Stimulated activated CD4-positive, alpha-beta T cell treated with anti-CD3 and anti-CD28 coated beads, Interleukin-4, amount 100 ng/mL, for 4 hours (primary cell): ENCODE measurements around the gene FN1.
"Not testable (repeated sequence)": the region's sequence is repeated elsewhere in the genome, so short reads cannot be mapped to it uniquely, and the experiment has no call there.

Experiments
- DNase-seq, 2 experiments: peaks; one replicate each; pipeline ENCODE4 v3.0.0-alpha.2; 2020

The FN1 gene

DNA sequence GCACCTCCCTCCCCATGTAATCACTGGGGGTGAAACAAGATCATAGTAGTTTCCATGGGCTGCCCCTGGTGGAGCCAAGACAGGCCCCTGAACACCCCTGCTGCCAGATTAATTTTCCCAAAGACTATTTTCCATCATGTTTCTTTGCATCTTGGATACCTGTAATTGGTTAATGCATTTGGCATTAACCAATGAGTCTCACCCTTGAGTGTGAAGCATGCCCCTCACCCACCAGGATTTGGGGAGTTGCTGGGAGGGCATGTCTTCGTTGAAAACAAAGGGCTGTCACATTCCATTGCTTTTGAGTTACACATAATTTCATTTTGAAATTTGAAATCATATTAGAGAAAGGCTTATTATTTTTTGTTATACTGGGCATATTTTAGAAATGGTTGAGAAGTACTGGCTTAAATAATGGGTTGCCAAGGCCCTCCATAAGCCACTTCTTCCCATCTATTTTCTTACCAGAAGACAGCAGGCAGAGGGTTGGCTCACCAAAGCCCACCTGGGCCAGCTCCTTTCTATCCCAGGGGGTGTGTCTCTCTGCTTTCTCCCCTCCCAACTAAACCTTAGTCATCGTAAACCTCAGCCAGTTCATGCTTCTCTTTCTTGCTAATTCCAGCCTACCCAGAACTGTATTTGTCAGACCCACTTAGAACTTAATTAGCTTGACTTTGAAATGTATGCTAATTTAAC is 72.3 kb downstream of the FN1 start:
- DNase-seq: no peak

DNA sequence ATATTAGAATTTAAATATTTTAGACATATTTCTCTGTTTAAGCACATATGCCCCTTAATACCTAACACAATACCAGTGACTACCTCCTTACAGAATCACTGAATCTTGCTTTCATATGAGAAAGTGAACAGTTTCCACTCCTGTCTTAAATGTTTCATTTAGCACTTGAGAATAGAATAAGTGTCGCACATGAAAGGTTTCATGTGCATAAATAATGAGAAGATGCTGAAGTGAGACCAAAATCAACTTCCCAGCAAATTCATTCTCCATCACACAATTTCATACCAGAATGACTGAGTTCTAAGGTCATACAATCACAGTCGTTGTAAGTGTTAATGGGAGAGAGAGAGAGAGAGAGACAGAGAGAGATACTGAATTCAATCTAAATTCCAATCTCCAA is 72.8 kb downstream of the FN1 start:
- DNase-seq: no peak

DNA sequence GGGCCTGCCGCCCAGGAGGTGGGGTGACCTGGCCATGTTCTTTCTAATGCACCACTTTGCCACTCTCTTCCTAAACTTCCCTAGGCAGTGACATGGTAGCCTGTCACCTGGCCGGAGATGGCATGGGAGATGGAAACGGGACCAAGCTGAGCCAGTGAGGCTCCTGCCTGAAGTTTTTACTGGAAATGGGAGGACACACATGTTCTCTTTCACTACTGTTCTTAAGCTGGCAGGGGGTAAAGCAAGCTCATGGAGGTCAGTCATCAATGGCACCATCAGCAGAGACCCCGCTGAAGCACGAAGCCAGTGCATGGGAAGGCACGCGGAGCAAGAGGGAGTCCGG is 73.3 kb downstream of the FN1 start:
- no peak for DNase-seq

DNA sequence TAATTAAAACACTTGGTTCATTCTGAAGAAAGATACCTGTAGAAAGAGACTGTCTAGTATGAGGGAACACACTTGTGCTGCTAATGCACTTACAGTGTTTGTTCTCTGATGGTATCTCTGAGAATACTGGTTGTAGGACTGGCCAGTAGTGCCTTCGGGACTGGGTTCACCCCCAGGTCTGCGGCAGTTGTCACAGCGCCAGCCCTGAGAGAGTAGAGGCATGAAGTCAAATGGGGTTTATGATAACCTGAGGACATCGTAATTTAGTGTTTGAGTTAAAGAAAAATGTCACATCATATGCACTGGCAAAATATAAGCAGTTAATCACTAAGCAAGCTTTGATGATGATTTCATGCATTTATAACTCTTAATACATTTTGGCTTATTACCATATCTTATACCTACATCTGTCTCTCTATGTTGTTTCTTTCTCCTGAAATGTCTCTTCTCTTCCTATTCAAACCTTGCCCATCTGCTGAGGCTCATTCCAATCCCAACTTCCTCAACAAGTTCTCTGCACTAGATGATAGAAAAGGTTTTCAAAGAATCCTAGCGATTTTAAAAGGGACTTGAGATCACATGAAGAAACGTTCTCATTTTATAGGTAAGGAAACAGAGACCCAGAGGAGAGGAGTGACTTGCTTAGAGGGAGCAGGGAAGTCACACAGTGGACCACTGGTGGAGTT is 73.8 kb downstream of the FN1 start:
- no peak for DNase-seq

DNA sequence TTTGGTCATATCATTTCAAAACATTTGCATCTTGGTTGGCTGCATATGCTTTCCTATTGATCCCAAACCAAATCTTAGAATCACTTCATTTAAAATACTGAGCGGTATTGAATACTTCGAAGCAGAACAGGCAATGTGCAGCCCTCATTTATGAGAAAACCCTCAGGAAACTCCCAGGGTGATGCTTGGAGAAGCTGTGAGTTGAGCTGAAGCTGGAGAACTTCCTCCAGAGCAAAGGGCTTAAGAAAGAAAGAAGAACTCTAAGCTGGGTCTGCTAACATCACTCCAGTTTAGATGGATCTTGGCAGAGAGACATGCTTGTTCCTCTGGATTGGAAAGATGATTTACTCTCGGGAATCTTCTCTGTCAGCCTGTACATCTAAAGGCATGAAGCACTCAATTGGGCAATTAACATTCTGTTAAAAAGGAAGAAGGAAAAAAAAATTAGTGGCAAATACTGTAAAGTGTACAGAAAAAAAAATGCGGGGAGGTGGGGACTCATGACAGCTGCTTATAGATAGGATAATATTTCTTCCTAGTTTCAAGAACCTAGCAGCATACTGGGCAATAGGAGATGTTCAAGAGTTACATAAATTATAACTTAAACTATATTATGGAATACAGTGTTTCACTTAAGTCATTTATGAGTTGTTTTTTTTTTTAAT is 74.5 kb downstream of the FN1 start:
- DNase-seq: no peak

DNA sequence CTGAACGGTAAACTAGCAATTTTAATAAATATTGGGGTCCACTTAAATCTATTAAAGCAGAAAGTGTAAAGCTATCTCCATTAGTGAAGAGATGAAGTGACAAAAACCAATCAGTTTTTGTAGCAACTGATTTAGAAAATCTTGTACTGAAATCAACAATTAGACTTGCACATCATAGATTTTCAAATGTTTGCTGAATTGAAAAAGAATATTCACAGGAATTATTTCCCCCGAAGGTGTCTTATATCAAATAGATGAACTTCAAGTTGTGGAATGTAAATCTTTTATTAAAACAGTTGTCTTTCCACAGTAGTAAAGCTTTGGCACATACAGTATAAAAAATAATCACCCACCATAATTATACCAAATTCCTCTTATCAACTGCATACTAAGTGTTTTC is 75.3 kb downstream of the FN1 start:
- no peak for DNase-seq

DNA sequence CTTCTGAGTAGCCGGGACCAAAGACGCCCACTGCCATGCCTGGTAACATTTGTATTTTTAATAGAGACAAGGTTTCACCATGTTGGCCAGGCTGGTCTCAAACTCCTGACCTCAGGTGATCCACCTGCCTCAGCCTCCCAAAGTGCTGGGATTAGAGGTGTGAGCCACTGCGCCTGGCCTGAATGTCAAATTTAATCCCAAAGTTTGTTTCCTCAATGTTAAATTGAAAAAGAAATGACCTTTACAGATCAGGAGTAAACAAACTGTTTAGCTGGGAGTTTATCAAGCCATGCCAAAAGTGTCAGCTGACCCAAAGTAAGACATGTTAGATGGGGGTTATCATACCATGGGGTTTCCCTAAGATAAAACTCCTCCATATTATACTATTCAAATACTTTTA is 75.8 kb downstream of the FN1 start:
- DNase-seq: not testable (repeated sequence)

DNA sequence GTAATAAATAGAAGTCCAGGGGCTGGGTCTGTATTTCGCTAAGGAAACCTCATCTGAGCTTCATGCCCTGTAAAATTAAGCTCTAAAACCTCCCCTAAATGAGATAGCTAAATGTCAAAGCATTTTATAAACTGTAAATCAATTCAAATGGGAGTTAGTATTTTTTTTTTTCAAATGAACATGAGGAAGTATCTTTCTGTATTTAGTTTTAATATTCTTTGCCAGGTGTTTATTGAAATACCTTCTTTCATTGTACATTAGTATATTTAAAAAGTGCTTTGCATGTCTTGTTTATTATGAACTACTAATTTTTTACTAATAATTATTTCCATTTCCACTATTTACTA is 76.3 kb downstream of the FN1 start:
- DNase-seq: no peak

DNA sequence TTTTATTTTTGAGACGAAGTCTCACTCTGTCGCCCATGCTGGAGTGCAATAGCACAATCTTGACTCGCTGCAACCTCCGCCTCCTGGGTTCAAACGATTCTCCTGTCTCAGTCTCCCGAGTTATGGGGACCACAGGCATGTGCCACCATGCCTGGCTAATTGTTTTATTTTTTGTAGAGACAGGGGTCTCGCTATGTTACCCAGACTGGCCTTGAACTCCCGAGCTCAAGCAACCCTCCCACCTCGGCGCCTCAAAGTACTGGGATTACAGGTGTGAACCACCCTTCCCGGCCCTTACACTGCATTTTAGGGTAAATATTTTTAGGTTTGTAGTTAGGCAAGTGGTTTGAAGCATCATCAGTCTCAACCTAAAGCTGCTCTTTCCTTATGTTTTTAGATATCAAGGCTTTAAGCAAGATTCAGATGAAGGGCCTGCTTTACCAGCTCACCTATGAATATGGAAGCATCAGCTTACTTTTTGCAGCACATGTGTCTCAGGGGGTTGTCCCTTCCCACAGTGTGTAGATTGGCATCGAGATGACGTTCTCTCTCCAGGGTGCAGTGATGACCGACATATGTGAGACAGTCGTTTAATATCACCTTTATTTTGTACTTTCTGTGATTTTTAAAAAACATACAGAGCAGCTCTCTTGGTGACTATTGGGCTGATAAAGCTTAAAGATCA is 76.8 kb downstream of the FN1 start:
- no peak for DNase-seq

DNA sequence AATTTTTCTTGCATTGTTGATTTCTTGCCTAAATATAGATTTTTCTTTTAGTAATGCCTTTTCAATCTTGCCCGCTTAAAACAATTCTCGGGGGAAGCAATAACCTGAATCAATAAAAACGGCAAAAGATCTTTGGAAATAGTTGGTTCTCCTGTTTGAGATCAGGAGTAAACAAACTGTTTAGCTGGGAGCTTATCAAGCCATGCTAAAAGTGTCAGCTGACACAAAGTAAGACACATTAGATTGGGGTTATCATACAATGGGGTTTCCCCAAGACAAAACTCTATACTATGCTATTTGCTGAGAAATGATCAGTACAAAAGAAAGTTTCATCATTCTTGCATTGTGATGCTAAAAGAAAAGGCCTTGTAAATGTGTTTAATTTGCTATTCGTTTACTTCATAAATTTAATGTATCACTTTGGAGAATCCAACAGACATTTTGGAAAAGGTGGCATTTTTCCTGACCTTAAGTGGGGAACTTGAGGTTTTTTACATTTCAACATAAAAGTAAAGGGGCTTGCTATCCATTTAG is 77.5 kb downstream of the FN1 start:
- DNase-seq: no peak

DNA sequence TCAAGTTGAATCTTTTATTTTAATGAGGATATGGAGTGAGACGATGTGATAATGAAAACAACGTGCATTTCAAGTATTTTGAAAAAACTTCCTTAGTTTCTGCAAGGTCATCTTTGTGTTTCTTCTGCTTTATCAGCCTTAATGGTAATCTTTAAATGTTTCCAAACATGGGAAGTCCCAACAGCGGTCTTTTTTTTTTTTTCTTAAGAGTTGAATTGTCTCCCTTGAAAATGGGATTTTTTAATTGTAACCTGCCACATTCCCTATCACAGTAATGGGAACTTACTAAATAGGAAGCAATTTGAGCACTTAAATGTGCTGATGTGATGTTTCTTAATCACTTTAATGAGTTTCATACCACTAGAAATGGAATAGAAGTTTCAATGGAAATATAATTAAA is 78.2 kb downstream of the FN1 start:
- DNase-seq: no peak

DNA sequence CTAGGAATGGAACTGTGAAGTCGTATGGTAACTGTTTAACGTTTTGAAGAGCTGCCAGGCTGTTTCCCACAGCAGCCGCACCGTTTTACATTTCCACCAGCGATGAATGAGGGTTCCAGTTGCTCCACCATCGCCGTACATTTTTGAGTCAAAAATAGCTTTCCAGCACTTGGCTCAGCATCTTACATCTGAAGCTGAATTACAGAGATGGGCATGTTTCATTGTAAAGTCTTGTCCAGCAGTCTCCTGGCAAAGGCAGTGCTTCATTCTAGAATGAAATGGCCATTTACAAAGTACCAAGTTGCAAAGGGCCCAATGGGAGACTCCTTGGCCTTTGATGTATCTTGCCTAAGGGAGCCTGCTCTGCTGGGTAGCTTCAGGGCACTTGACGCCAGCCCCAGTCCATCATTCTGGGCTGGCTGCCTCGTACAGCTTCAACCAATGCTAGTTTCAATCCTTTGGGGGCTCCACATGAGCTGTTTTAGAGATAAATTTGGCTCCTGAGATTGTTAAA is 78.9 kb downstream of the FN1 start:
- DNase-seq: no peak

DNA sequence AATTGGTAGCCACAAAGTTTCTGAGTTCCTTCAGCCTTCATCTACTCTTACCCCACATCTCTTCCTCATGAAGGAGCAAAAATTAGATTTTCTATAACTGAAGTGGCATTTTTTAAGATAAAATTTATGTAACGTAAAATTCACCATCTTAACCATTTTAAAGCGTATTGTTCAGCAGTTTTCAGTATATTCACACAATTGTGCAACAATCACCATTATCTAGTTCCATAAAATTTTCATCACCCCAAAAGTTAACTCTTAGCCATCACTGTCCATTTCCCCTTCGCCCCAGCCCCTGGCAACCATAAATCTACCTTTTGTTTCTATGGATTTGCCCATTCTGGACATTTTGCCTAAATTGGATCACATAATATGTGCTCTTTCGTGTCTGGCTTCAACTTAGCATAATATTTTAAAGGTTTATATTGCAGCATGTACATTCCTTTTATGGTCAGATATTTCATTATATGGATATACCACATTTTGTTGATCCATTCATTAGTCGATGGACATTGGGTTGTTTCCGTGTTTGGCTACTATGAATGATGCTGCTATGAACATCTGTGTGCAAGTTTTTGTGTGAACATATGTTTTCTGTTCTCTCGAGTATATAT is 79.4 kb downstream of the FN1 start:
- no peak for DNase-seq

DNA sequence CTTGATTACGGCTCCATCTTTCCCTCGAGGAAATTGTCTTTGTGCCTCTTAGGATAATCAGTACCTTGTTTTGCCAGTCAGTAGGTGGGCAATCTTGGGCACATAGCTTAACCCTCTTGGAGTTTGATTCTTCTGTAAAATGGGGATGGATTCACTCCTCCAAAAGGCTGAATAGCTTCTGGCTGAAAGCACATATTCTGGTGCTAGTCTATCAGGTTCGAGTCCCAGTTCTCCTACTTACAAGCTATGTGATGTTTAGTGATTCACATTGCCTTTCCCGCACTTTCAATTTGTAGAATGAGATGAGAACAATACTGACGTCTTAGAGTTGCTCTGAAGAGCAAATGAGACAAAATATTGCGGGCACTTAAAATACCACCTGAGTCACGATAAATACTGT is 80.1 kb downstream of the FN1 start:
- no peak for DNase-seq

DNA sequence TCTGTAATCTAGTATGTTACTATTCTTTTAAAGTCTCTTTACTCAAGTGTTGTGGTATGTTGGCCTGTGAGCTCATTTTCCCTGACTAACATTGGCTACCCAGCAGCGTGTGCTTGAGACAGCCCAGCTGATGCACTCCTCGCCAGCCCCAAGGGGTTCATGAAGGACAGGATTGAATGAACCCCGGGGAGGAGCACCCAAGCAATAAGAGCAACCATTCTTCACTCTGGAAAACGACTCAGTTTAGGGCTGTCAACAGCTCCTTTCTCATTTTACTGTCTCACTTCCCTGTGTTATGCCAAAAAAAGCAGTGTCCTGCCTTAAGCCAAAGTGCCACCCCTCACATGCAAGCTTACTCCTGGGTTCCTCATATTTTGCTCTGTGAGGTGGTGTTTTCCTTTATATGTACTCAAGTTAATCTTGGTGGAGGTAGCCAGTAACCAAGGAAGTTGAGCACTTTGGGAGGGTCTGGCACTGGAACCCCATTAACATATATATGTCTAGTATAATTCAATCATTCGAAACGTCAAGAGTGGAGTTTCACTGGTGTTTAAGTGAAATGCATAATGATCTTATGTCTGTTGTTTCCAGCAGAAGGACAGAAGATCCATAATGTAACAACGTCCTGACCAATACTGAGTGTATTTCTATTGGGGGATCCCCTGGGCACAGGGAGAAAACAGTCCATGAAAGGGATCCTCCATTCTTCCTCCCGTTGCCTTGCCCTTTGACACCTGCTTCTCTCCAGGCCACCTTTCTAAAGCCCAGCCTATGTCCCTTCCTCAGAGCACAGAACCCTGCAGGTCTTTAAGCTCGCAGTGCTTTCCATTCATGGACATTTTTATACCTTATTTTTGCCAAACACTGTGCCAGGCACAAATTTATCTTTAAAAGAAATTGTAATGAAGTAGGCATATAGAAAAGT is 80.8 kb downstream of the FN1 start:
- no peak for DNase-seq

DNA sequence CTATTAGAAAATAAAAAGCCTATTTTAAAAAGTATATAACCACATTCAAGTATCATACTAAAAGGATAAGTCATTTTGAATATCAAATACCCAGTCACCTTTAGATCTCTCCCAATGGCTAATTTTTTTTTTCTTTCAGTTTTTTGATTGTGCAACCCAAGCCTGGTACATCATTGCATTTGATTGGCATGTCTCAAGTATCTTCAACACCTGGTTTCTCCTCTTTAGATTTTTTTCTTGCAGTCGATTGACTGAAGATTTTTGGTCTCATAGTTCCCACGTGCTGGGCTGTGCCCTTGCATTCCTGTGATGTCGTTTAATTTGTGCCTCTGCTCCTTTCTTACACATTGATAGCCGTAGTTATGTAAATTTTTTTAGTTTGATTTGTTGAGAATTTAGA is 83.3 kb downstream of the FN1 start:
- DNase-seq: no peak

DNA sequence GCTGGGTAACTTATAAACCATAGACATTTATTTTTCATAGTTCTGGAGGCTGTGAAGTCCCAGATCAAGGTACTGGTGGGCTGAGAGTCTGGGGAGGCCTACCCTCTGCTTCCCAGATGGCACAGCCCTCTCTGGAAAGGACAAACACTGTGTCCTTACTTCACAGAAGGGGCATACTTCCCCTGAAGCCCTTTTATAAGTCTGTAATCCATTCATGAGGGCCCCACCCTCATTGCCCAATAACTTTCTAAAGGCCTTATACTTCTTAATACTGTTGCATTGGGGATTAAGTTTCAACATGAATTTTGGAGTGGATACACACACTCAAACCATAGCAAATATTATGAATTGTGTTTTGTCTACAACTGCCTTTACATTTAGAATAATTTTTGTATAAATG is 88.0 kb downstream of the FN1 start:
- DNase-seq: no peak

DNA sequence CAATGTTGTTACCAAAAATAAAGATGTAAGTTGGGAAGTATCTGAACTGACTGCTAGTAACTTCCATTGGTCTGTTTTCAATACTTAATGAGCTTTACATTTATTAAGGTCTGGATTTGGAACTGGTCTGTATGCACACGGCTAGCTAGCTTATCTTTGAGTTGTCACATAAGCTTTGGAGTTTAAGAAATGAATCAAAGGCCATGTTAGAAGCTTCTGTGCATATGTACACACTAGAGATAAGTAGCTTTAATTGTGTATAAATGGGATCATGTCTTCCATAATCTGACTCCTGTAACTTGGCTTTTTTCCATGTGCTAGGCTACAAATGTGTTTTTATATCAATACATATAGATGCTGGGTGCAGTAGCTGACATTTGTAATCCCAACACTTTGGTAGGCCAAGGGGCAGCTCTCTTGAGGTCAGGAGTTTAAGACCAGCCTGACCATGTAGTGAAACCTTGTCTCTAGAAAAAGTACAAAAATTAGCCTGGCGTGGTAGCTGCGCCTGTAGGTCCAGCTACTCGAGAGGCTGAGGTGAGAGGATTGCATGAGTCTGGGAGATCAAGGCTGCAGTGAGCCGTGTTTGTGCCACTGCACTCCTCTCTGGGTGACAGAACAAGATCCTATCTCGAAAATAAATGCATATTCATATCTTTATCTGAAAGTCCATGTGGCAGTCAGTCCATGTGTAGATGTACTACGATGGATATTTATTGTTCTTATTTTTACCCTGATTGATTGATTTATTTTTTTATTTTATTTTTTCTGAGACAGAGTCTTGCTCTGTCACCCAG is 96.8 kb downstream of the FN1 start:
- DNase-seq: no peak

DNA sequence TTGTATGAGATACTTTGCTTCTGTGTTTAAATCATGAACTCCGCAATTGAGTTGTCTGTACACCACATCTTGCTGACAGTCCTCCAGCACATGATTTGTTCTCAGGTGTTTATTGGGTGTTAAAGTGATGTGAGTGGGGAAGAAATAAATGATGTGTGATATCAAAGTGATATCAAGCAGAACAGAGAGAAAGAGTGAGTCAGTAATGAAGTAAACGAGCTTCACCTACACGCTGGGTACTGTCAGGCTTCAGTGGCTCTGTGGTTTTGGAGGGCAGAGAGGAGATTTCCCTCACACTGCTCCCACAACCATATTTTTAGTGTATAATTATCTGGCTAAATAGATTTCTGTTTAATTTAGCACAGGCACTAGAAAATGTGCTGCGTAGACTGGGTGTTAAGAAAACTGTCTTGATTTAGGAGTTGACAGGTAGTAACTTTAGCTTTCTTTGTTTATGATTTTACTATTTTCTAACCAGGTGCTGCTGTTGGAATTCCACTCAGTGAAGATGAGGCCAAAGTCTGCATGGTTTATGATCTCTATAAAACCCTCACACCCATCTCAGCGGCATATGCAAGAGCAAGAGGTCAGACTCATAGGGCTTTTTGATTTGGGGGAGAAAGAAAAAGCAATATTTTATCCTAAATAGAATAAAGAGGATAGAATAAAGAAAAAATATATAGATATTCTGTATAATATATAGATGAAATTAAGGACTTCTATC is 102.8 kb downstream of the FN1 start:
- DNase-seq: no peak

DNA sequence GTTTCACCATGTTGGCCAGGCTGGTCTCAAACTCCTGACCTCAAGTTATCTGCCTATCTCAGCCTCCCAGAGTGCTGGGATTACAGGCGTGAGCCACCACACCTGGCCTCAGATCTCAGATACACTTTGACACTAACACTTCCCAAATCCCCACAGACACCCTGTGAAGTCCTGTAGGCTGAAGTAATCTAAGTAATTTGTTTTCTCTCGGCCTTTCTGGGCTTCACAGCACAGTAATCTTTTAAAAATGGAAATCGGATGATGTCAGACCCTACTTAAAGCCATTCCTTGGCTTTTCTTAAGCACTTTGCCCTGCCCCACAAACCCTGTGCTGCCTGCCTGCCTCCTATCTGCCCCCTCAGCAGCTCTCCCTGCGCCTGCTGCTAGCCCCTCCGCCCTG is 107.8 kb downstream of the FN1 start:
- no peak for DNase-seq
